LNCaP clone FGC (cell line): ENCODE data around the gene CAPN8.
"Not testable (repeated sequence)": the region's sequence is repeated elsewhere in the genome, so short reads cannot be mapped to it uniquely, and the experiment has no call there.

Experiments used
- DNase-seq: peaks from one replicate; pipeline ENCODE4 v3.0.0-alpha.2; 2011; ENCODE audit warnings: low read depth
- H3K4me3 ChIP-seq: 2 replicates; pipeline ENCODE4 v1.5.1; 2011; ENCODE audit warnings: mild to moderate bottlenecking, low read depth, low read length, control low read depth
- TF ChIP-seq, protein P1 (sequence below): IDR thresholded peaks from 2 replicates; pipeline ENCODE4 v1.5.1; 2012; ENCODE audit warnings: mild to moderate bottlenecking; ENCODE audit not compliant: control insufficient read depth, insufficient read depth; ENCODE audit errors: extremely low read depth

CAPN8 gene

GRCh38 chr1:223524930-223525451, 140.5 kb downstream of the CAPN8 start:
- TF ChIP-seq, protein P1, sequence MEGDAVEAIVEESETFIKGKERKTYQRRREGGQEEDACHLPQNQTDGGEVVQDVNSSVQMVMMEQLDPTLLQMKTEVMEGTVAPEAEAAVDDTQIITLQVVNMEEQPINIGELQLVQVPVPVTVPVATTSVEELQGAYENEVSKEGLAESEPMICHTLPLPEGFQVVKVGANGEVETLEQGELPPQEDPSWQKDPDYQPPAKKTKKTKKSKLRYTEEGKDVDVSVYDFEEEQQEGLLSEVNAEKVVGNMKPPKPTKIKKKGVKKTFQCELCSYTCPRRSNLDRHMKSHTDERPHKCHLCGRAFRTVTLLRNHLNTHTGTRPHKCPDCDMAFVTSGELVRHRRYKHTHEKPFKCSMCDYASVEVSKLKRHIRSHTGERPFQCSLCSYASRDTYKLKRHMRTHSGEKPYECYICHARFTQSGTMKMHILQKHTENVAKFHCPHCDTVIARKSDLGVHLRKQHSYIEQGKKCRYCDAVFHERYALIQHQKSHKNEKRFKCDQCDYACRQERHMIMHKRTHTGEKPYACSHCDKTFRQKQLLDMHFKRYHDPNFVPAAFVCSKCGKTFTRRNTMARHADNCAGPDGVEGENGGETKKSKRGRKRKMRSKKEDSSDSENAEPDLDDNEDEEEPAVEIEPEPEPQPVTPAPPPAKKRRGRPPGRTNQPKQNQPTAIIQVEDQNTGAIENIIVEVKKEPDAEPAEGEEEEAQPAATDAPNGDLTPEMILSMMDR = no peak
- no peak for DNase-seq
- no peak overlapping the region for H3K4me3 ChIP-seq

- H3K4me3 ChIP-seq = no peak overlapping the region
- no peak for DNase-seq
- TF ChIP-seq, protein P1 = no peak
These were observed 144.4 kb downstream of the CAPN8 start for GRCh38 chr1:223521150-223521549.

- no peak overlapping the region for H3K4me3 ChIP-seq
- no peak for DNase-seq
- TF ChIP-seq, protein P1 = no peak
These were observed 145.3 kb downstream of the CAPN8 start for GRCh38 chr1:223520200-223520599.

DNA sequence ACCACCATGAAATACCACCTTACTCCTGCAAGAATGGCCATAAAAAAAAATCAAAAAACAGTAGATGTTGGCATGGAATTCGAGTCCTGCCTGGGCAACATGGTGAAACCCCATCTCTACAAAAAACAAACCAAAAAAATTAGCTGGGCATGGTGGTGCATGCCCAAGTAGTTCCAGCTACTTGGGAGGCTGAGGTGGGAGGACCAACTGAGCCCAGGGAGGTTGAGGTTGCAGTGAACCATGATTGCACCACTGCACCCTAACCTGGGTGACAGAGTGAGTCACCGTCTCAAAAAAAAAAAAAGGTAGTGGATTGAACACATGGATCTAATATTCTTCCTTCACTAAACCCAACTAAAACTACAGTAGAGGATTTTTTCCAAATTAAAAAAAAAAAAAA, 146.4 kb downstream of the CAPN8 start:
- TF ChIP-seq, protein P1 = no peak
- no peak for DNase-seq
- no peak overlapping the region for H3K4me3 ChIP-seq

GRCh38 chr1:223518553-223518952, 146.9 kb downstream of the CAPN8 start:
- H3K4me3 ChIP-seq = not testable (repeated sequence)
- peak; percentile 68 for DNase-seq

GRCh38 chr1:223515926-223516325, 149.6 kb downstream of the CAPN8 start:
- no peak overlapping the region for H3K4me3 ChIP-seq
- no peak for DNase-seq
- TF ChIP-seq, protein P1 = no peak

- no peak for DNase-seq
- TF ChIP-seq, protein P1 = no peak
- no peak overlapping the region for H3K4me3 ChIP-seq
These were observed 150.1 kb downstream of the CAPN8 start for GRCh38 chr1:223515421-223515820.
